Measurements from ENCODE around the gene PPP1R13B.
"Not testable (repeated sequence)": the region's sequence is repeated elsewhere in the genome, so short reads cannot be mapped to it uniquely, and the experiment has no call there.

Gene PPP1R13B

DNA sequence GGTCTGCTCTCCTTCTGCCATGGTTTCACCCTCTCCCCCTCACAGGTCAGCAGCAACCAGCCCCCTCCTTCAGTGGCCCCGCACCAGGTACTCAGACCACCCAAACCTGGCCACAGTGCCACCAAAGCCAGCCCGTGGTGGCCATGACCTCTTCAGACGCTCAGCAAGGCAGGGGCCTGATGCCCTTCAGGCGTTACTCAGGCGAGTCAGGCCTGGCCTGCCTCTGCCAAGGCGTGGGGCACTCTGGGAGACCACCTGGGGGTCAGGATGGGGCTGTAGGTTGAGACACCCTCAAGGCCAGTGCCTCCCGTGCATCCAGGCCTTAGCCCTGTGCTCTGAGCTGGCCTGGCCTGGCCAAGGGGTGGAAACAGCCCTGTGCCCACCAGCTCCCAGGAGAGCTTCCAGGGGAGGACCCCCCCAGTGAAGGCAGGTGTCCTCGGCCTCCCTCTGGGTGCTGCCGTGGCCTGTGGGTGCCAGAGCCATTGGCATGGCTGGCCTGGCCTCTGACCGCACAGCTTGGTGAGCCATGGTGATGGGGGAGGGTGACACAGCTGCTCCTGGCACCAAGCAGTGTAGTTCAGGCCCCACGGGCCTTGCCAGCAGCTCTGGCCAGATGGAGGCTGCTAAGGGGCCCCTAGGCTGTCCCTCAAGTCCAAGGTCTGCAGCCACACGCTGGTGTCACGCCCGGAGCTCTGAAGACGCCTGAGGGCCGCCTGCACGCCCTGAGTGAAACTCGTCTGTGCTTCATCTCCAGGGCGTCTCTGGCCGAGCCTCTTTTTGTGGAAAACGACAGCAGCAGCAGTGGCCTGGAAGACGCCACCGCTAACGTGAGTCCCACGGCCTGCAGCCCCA is 147.2 kb downstream of the PPP1R13B start:
- DNase-seq (ENCODE audit: low spot score) = no peak

DNA sequence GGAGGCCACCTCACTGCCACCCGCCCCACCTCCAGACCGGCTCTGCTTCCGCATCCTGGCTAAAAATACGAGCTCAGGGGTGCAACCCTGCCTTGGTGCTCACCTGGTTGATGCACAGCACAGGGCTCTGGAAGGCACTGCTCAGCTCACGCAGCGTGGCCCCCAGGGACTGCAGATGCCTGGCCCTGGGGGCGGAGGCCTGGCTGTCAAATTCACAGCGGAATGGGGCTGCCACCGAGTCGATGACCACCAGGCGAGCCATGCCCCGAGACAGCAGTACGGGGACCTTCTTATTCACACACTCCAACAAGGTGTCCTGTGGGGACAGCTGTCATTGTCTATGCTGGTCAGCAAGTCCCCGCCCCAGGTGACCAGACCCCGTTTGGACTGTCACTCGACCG is 148.1 kb downstream of the PPP1R13B start:
- no peak for DNase-seq (ENCODE audit: low spot score)

DNA sequence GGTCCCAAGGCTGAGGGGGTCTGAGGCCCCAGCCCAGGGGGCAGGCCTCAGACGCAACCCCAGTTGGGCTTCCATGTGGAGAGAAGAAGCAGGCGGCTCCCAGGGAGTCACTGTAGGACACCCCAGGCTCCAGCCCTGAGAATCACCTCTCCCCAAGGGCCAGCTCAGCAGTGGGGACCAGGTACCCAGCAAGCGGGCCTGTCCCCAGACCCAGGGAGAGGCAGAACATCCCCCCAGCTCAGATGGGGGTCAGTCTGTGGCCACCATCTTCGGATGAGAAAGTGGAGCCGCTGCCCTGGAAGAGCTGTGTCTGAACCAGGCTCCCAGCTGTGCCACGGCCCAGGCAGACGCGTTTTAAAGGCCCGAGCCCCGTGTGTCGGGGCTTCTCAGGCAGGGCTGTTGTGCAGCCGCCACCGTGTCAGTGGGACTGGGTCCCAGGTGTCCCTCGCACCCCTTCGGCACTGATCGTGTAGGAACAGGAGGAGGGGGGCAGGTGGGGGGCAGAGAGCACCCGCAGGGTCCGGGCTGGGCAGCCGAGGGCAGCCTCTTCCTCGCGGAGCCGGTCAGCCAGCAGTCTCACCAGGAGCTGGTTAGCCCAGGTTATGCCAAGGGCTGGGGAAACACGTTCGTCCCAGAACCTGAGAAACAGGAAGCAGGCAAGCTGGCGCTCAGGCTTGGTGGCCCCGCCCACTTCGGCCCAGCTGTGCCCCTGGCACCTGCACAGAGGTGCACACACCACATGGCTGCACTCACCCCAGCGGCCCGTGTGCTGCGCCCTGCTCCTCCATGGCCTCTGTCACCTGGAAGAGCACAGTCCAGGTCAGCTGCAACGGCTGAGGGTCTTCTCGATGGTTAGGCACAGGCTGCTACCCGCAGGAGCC is 148.8 kb downstream of the PPP1R13B start:
- peak; percentile 21 for DNase-seq (ENCODE audit: low spot score)

DNA sequence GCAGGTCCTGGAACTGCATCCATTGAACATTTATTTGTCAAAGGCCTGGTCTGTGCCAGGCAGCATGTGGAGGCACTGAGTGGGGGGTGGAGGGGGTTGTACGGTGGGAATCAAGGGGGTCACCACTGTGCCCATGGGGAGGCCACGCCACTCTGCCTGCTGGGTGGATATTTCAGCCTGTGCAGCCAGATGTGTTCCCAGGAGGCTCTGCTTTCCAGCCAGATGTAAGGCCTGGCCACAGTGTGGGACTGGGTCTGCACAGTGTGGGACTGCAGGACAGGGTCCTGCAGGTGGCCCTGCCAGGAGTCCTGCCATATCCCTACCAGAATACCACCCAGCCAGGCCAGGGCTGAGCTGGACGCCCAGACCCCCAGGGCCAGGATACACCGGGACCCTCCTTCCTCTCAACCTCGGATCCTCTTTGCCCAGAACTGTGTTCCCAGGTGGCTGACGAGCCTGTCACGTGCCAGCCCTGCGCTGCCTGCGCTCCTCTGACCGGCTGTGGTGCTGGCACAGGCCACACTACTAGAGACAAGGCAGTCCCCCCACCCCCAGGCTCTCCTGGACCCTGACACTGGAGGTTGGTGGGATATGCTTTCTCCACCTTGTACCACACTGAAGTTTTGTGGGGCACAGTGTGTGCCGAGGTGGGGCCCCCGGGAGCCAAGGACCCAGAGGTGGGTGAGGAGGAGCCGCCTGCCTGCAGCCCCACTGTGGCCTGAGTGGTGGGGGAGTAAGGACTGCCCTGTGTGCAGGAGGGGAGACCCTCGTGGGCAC is 149.6 kb downstream of the PPP1R13B start:
- DNase-seq (ENCODE audit: low spot score) = no peak

DNA sequence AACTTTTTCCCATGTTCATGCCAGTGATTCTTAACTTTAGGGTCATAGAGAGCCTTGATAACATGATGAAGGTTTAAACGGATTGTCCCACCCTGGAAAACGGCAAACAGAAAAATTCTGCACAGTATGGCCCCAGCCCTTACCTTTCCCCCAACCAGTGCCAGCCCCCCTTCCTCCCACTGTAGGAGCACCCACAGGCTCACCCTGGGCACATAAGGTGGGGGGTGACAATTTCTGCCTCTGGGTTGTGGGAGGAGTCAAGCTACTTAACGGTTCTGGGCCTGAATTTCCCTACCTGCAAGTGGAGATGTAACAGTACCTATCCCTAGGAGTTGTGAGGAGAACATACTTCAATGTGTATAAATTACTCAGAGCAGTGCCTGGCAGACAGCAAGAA is 150.2 kb downstream of the PPP1R13B start:
- DNase-seq (ENCODE audit: low spot score) = no peak

DNA sequence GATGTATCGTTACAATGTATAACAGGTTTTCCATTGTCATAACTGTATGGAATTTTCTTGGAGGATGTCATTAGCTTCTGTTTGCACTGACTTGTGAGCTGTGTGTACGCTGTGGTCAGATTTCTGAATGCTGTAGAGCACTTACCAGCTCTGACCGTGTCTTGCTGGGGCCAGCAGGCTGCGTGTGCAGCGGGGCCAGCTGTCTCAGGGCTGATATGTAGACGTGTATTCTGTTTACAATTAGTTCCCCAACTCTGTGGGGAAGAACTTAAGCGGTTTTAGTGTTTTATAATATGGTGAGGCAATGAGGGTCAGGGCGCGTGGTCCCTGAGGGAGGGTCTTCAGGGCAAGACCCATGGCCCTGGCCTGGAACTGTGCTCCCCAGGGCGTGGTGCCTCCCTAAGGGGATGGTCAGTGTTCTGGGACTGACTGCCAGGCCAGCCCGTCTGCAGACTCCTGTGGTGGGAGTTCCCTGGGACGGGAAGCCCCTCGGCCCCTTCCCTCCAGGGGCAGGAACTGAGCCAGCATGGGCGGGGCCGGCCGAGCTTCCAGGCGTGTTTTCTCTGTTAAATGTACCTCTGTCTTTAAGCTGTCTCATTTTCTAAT is 150.8 kb downstream of the PPP1R13B start:
- no peak for DNase-seq (ENCODE audit: low spot score)

DNA sequence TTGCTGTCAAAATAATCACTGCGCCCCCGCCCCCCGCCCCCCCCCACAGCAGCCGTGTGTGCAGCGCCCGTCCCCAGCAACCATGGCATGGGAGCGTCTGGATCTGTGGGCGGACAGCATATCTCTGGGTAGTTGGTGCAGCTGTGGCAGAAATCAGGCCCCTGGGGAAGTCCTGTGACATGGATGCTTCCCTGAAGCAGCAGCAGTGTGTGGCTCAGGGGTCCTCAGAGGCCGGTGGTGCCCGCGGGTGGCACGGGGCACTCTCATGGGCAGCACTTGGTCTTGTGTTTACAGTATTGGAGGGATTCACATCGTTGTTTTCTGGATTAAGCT is 151.3 kb downstream of the PPP1R13B start:
- no peak for DNase-seq (ENCODE audit: low spot score)

DNA sequence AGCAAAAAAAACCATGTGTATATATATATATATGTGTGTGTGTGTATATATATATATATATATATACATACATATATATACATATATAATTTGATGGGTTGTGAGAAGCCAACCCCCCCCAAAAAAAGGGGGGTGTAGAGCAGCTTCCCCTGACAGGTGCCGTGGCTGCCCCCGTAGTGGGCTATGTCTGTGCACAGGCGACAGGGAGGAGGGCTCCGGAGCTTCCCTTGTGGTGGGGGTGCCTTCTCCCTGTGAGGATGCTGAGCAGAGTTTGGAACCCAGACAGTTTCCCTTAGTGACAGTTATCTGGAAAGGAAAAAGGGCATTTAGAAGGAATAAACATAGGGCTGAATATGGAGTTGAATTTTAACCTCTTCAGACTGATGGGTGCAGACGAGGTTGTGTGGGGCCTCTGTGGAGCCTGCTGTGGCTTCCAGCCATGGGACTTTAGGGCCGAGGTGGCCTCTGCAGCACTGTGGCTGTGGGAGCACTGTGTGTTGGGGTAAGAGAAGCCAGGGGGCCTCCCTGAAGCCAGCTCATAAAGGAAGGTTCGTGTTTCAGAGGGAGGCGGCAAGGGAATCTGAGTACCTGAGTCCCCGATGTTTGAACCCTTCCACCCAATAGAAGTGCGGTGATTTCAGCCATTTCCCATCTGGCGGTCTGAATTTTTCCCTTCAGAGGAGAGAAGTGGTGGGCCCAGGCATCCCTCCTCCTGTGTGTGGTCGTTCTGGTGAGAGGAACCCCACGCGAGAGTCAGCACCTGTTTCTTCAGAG is 151.9 kb downstream of the PPP1R13B start:
- DNase-seq (ENCODE audit: low spot score) = no peak

DNA sequence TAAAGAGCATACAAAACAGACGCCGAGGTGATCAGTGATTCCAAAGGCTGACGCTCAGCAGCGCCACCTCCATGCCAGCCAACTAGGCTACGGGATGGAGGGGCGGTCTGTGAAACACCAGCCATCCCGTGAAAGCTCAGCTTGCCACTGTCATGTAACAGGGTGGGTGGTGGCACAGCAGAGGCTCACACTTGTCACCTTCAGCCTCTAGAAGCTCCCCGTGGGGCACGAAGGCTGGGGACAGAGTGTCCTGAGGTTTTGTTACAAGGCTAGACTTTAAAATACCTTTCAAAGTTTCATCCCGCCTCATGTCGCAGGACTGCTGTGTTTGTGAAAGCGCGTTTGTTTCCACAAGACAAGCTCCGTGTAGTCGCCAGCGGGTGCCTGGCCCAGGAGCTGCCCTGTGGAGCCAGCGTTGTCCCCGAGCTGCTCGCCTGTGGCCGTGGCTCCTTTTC is 152.8 kb downstream of the PPP1R13B start:
- DNase-seq (ENCODE audit: low spot score) = no peak

DNA sequence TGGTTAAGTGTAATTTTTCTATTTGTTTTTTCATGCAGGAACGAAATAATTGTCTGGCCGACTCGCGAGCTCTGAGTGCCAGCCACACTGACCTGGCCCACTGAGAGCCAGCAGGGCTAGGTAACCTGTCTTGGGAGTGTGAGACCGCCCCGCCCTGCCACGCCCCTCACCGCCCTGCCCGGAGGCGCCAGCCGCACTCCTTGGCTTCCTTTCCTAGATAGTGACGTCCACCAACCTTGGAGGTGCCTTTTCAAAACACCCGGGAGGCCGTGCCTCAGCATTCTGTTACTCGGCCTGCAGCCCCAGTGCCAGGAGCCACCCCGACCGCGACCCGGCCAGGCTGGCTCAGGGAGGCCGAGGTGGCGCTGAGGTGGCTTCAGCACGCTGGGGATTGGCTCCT is 153.9 kb downstream of the PPP1R13B start:
- DNase-seq (ENCODE audit: low spot score) = no peak

DNA sequence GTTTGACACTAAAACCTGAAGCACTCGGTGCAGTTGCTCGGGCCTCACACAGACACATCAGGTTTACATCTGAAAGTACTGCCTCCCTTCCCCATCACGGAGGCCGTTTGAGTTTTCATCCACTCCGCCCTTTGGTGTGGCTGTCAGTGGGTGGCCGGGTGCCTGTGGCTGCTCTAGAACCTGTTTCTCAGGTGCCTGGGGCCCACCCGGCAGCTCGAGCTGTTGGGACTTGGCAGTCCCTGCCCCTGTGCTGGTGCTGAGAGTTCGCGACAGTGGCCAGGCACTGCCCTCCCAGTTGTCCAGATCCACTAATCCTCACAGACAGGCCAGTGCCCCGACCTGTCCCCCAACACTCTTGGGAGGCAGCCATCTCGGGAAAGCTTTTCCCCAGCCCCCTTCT is 154.5 kb downstream of the PPP1R13B start:
- DNase-seq (ENCODE audit: low spot score) = no peak

DNA sequence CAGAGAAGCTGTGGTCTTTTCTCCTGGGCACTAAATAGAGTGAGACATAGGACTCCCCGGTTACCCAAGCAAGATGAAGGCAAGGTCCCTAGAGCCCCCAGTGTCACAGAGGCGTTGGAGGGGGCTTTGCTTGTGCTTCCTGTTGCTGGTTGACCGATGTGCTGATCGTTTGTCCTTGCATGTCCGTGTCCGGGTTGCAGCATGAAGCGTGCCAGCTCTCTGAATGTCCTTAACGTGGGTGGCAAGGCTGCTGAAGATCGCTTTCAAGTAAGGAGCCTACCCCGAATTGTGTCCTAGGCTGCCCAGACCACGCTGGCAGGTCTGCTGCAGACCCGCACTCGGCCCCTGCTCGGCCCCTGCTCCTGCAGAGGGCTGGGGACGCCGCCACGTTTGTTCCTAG is 155.2 kb downstream of the PPP1R13B start:
- DNase-seq (ENCODE audit: low spot score) = no peak

DNA sequence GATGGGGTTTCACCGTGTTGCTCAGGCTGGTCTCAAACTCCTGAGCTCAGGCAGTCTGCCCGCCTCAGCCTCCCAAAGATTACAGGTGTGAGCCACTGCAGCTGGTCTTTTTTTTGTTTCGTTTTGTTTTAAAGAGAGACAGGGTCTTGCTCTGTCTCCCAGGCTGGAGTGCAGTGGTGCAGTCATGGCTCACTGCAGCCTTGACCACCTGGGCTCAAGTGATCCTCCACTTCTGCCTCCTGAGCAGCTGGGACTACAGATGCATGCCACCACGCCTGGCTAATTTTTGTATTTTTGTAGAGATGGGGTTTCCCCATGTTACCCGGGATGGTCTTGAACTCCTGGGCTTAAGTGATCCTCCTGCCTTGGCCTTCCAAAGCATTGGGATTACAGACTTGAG is 155.7 kb downstream of the PPP1R13B start:
- DNase-seq (ENCODE audit: low spot score) = not testable (repeated sequence)

DNA sequence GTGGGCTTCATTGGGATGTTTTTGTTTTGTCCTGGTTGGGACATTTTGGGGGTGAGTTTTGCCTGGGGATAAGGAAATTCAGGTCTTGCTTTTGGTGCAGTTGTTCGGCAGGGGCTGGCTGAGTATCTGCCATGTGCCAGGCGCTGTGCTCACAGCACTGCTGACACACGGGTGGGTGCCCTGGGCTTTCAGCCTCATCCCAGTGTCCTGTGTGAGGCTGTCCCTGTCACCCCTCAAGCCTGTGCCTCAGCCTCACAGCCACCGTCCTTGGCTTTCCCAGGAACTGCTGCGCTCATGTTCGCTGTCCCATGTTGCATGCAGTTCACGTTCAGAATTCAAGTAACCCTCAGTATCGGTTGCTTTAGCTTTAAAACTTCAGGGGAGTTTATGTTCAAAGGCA is 157.0 kb downstream of the PPP1R13B start:
- no peak for DNase-seq (ENCODE audit: low spot score)

DNA sequence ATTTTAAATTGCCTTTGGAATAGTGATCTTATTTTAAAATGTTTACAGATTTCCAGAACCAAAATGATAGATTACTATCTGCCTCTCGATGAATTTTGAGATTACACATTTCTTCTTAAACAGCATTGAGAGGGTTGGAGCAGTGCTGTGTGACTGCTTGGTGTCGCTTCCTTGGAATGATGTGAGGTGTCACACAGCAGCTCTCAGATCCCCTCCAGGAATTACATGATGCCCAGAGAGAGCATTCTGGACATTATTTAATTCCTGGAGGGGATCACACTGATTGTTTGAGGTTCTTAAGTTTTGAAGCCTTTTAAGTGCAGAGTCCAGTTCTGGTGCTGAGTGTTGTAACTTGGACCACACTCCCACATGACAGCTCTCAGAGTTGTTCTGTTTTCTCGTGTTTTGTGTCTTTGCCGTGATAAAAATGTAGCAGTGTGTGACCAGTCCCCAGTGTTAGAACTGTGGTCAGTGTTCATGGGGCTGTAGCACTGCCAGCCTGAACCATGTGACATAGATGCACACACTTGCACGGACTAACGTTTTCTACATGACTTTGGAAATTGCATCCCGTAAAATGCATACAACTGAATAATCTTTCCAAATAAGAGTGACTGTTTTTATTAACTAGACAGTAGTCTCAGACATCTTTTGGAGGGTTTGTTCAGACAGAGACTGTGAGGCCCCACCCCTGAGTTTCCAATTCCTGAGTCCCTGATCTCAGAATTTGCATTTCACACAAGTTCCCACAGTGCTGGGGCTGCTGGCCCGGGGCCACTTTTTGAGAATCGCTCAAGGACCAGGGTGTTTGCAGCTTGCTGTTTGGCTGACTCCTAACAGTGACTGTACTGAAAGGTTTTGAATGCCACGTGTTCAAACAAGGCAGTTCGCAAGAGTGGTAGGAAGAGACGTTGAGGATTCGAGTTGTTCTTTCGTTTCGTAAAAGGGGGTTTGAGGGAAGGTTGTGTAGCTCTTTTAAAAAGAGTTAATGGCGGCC is 158.2 kb downstream of the PPP1R13B start:
- no peak for DNase-seq (ENCODE audit: low spot score)

DNA sequence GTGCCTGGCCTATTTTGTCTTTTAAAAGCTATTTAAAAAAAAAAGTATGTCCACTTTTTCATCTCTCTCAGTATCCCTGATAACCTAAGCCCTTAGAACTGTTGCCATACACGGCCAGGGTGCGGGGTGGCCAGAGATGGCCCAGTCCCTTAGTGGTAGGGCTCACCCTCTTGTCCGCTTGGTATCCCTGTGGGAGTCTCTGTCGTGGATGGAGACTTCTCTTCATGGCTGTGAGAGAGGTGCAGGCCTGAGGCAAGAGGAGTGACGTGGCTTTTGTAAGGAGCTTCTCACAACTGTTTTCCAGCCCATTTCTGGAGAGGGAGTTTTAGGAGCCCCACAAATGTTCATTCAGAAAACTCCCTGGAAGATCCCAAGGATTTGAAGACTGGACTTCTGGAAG is 158.9 kb downstream of the PPP1R13B start:
- no peak for DNase-seq (ENCODE audit: low spot score)

DNA sequence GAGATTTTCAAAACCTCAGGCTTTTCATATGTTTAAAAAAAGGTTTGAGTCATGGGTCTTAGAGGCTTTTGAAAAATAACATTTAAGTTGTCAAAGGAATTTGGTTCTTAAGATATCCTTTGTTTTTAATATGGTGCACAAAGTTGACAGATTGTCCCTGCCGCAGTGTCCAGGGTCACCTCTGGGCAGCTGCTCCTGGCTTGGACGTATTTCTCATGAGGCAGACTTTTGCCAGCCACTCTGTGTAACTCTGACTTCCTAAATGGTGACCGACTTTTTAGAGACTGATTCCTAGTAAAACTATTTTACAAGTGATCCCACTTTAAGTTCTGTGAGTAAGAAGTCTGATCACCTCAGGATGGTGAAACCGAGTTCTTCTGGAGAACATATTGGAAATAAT is 159.7 kb downstream of the PPP1R13B start:
- no peak for DNase-seq (ENCODE audit: low spot score)

DNA sequence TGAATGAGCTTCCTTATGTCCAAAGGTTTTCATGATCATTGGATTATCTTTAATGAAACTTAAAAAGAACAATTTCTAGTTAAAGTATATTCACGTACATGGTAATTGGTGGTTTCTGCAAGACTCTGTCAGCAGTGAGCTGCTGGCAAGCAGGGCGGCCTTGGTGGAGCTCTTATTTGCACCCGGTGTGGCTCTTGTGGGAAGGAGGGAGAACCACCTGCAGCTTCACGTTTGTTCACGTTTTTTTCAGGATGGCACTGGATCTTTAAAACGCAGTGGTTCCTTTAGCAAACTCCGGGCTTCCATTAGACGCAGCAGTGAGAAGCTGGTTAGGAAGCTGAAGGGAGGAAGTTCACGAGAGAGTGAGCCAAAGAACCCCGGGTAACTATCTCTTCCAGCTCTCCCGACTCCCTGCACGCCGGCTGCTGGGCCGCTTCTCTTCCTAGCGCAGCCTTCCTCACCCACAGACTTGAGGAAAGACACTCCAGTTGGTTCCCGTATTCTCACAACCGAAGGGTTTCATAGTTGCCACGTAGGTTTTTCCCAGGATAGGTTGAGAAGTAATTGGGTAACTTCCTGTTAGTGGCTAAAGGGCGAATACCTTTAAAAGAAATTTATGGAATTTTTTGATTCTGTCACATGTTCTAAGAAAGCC is 160.4 kb downstream of the PPP1R13B start:
- no peak for DNase-seq (ENCODE audit: low spot score)
